ENCODE measurements around the gene KRTAP9-3.

- TF ChIP-seq CTCF (IDR thresholded peaks at IDR 0.05) = no peak
- TF ChIP-seq POLR2A (IDR thresholded peaks at IDR 0.05) = no peak
- TF ChIP-seq POLR2AphosphoS5 (IDR thresholded peaks at IDR 0.05) = no peak
- no peak for TF ChIP-seq EP300 (IDR thresholded peaks at IDR 0.05)
Observed at GRCh38 chr17:41251261-41251660, 19.0 kb downstream of the KRTAP9-3 start.
